ENCODE data around the gene MMP19.

- TF ChIP-seq CTCF (IDR thresholded peaks at IDR 0.05) (no peak), POLR2A (IDR thresholded peaks at IDR 0.05) (no peak)
Observed at GRCh38 chr12:55814257-55814656, 28.5 kb downstream of the MMP19 start.

Measured in testis (tissue), 2 donors.